Astrocyte of the cerebellum (primary cell): ENCODE measurements around the gene NKX2-8.

Experiments
- DNase-seq: peaks from one replicate; pipeline ENCODE4 v3.0.0-alpha.2; 2011; ENCODE audit warnings: low read depth
- H3K4me3 ChIP-seq: 2 replicates; pipeline ENCODE4 v1.5.1; 2011; ENCODE audit warnings: mild to moderate bottlenecking, low read depth, low read length, moderate library complexity
- in situ Hi-C: cut with HindIII; loops from 2 replicates; pipeline ENCODE4 v1.10.0; 2017; ENCODE audit warnings: low sequenced_read_pairs
- TF ChIP-seq, protein P1 (sequence below): IDR thresholded peaks from 2 replicates; pipeline ENCODE4 v1.5.1; 2012; ENCODE audit warnings: low read length, low read depth, moderate library complexity, mild to moderate bottlenecking; ENCODE audit errors: missing control alignments

The NKX2-8 gene

DNA sequence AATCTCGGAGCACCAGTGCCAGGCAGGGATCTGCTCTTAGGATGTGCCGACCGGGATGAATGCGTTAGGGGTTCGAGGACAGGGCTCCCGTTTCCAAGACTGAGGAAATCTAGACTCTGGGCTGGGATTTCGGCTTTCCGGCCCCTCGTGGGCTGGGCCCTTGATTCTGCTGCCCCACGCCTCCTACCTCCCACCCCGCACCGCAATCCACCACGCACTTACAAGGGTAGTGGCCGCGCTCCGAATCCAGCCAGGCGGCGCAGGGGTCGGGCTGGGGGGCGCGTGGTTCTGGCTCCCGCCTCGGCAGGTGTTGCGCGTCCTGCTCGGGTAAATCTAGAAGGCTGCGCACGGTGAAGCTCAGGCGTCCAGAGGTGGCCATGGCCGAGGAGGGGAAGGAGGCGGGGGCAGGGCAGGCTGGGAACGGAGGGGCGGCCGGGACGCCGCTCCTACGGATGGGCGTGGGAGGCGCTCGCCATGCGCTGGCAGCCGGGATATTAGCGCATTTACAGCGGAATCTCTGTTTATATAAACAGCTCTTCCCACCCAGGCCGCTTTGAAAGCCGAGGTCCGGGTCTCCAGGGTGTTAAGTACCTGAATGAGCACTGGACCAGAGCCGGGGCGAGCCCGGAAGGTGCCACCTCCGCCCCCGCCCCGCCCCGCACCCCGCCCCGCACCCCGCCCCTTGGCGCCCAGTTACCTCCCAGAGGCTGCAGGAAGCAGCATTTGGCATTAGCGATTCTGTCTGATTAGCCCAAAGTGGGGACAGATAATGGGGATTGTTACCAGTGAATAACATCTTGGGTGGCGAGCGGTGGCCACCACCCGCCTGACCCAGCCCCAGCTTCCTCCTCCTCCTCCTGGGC is at the start of gene NKX2-8:
NKX2-8 (minus strand) TSS at position 604 of the 863 bp plus-strand sequence; CDS start at position 379, 225 bp downstream.
- in situ Hi-C loops, result no loop called here
- H3K4me3 ChIP-seq, result peak within 1 kb of the TSS; percentile 37
- TF ChIP-seq, protein P1, sequence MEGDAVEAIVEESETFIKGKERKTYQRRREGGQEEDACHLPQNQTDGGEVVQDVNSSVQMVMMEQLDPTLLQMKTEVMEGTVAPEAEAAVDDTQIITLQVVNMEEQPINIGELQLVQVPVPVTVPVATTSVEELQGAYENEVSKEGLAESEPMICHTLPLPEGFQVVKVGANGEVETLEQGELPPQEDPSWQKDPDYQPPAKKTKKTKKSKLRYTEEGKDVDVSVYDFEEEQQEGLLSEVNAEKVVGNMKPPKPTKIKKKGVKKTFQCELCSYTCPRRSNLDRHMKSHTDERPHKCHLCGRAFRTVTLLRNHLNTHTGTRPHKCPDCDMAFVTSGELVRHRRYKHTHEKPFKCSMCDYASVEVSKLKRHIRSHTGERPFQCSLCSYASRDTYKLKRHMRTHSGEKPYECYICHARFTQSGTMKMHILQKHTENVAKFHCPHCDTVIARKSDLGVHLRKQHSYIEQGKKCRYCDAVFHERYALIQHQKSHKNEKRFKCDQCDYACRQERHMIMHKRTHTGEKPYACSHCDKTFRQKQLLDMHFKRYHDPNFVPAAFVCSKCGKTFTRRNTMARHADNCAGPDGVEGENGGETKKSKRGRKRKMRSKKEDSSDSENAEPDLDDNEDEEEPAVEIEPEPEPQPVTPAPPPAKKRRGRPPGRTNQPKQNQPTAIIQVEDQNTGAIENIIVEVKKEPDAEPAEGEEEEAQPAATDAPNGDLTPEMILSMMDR, result no peak
- no peak for DNase-seq

DNA sequence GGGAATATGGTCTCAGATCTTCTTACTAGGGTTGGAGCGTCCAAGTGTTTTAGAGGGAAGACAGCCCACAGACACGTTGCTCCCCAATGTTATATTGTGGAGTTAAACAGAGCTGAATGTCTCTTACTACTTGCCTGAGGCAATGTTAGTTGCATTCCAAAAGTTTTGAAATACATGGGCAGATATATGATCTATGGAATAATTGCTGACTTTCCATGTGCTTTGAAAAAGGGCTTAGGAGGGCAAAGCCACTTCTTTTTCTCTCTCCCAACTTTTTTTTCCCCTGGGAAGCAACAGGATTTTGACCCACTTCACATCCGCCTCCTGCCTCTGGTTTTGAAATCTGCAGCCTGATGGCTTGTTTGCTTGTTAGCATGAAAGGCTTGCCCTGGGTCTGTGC is 45.6 kb upstream of the NKX2-8 start:
- H3K4me3 ChIP-seq, result no peak overlapping the region
- no peak for DNase-seq
- TF ChIP-seq, protein P1, result no peak
- in situ Hi-C loops, result loop anchor here (25.0 kb wide), 1 partner anchor 484 kb away; no protein-coding TSS in a partner anchor

DNA sequence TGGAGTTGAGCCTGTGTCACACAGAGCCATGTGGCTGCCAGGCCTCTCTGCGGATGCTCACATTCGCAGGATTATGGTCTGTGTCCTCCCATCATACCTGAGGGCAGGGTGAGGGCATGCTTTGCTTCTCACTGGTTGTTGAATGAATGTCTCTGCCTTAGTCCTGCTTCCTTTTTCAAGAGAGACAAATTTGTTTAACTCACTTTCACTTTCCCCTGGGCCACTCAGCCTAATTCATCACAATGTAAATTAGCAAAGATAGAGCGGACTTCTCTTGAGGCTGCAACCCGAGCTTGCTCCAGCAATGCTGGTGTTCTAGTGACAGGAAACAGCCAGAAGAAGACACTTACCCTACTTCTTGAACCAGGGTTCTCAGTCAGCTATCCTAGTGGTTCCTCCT is 43.7 kb upstream of the NKX2-8 start:
- in situ Hi-C loops, result loop anchor here (25.0 kb wide), 1 partner anchor 486 kb away; no protein-coding TSS in a partner anchor
- TF ChIP-seq, protein P1, result no peak
- H3K4me3 ChIP-seq, result no peak overlapping the region
- DNase-seq, result no peak

DNA sequence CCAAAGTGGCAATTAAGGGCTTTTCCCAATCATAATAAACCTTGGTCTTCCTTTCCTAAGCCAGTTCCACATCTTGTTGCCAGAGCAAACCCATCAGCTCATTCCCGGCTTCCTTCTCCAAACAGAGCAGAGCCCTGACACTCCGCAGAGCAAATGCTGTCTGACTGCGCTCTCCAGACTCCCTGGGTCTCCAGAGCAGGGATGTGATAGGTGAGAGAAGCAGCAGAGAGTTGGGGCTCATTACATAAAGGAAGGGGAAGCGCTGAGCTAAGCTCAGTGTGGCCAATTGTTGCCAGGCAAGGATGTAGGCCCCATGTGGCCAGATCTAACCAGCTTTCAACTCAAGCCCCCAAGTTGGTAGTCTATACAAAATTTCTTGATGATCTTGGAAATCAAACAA is 43.0 kb upstream of the NKX2-8 start:
- TF ChIP-seq, protein P1, result no peak
- no peak for DNase-seq
- in situ Hi-C loops, result loop anchor here (25.0 kb wide), 1 partner anchor 487 kb away; no protein-coding TSS in a partner anchor
- no peak overlapping the region for H3K4me3 ChIP-seq

DNA sequence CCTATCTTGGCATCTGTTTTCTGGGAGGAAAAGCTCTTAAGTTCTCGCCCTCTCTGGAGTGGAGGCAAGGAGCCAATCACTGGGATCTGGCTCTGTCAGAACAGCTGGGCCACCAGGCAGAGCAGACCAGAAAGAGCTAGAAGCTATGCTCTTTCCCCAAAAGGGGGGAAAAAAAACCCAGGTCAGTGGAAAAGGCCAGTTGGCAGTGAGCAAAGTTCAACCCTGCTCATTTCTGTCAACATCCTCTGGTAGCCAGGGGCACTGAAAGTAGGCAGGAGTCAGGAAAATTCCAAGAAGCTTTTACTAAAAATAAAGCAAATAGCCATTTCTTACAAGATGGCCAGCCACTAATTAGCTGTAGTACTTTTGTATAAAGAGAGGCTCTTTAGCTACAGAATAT is 42.6 kb upstream of the NKX2-8 start:
- DNase-seq, result no peak
- in situ Hi-C loops, result loop anchor here (25.0 kb wide), 1 partner anchor 487 kb away; no protein-coding TSS in a partner anchor

DNA sequence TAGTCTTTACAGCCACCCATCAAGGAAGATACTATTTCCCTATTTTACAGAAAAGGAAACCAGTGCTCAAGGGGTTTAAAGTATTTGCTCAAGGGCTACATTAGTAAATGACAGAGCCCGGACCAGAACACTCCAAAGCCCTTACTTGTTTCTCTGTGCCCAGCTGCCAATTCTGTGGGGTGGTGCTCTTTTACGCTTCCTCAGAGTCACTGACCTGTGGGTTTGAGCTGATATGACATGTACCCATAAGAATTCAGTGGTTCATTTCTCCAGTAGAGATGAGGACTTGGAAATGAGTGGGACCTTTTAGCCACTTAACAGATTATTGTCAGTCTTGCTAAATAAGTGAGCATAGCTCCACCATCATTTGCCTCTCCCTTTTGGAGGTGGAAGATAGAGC is 37.4 kb upstream of the NKX2-8 start:
- TF ChIP-seq, protein P1, result no peak
- H3K4me3 ChIP-seq, result no peak overlapping the region
- DNase-seq, result no peak
- in situ Hi-C loops, result no loop called here

More for the DNA sequence above, 42.6 kb upstream of the NKX2-8 start:
- H3K4me3 ChIP-seq, result no peak overlapping the region
- TF ChIP-seq, protein P1, result no peak
